IMR-90 (cell line): ENCODE data around the gene TOR2A. TPM values are rescaled to one million over a fixed set of nuclear protein-coding genes. Genes with fewer than 3 reads are reported as not detected.

Experiments used
- ATAC-seq: fragments of 200-7000 bp; cut with Tn5 transposase; 2 replicates; pipeline ENCODE4 v1.9.1; 2020; ENCODE audit warnings: low read depth, mild to moderate bottlenecking, moderate library complexity
- BruUV-seq: library from RNA; stranded (reverse); fragments of 400-500 nt; replicated peaks from 2 replicates; lab custom pipeline; 2021; lab: Mats Ljungman, UMichigan
- CTCF ChIA-PET: fragments of 300-600 bp; formaldehyde crosslinking; extraction: SDS; loops from one replicate; lab custom pipeline; 2021; ENCODE audit warnings: antibody characterized with exemption; lab: Yijun Ruan, JAX
- POLR2A ChIA-PET: fragments of 300-600 bp; sonication (Branson Sonifier 250); formaldehyde crosslinking; loops from one replicate; lab custom pipeline; 2022; ENCODE audit warnings: antibody characterized with exemption; ENCODE audit not compliant: unreplicated experiment; lab: Charles Lee
- DNase-seq: peaks from one replicate; pipeline ENCODE4 v3.0.0; 2013
- H2AFZ ChIP-seq: replicated peaks from 2 replicates; pipeline ENCODE3; 2013; ENCODE audit warnings: low read length, mild to moderate bottlenecking; ENCODE audit not compliant: poor library complexity
- H2AK5ac ChIP-seq: 2 replicates; pipeline ENCODE4 v1.6.1; 2013; ENCODE audit warnings: low read depth, low read length, inconsistent platforms
- H2AK9ac ChIP-seq: replicated peaks from 2 replicates; pipeline ENCODE3; 2013; ENCODE audit warnings: mild to moderate bottlenecking, low read depth, low read length, moderate library complexity; ENCODE audit not compliant: poor library complexity
- H2BK120ac ChIP-seq: 2 replicates; pipeline ENCODE4 v1.6.1; 2013; ENCODE audit warnings: low read depth, low read length, inconsistent platforms
- H2BK15ac ChIP-seq: 3 replicates; pipeline ENCODE4 v1.6.1; 2013; ENCODE audit warnings: low read depth, low read length, inconsistent platforms
- H2BK20ac ChIP-seq: 2 replicates; pipeline ENCODE4 v1.6.1; 2013; ENCODE audit warnings: low read depth, mild to moderate bottlenecking, inconsistent platforms, low read length, moderate library complexity
- H2BK5ac ChIP-seq: 2 replicates; pipeline ENCODE4 v1.6.1; 2013; ENCODE audit warnings: mild to moderate bottlenecking, low read depth, low read length, inconsistent platforms; ENCODE audit not compliant: poor library complexity, severe bottlenecking
- H3K14ac ChIP-seq: replicated peaks from 2 replicates; pipeline ENCODE4 v1.6.1; 2013; ENCODE audit warnings: low read depth, low read length, inconsistent platforms
- H3K18ac ChIP-seq: 2 replicates; pipeline ENCODE4 v1.6.1; 2013; ENCODE audit warnings: low read depth, low read length, control low read depth
- H3K23ac ChIP-seq: 2 replicates; pipeline ENCODE4 v1.6.1; 2013; ENCODE audit warnings: low read depth, low read length, inconsistent platforms
- H3K27ac ChIP-seq: 2 replicates; pipeline ENCODE4 v1.5.1; 2013; ENCODE audit warnings: mild to moderate bottlenecking, control low read depth, low read length; ENCODE audit not compliant: insufficient read depth
- H3K27me3 ChIP-seq: 2 replicates; pipeline ENCODE4 v1.6.1; 2013; ENCODE audit warnings: low read length; ENCODE audit not compliant: control insufficient read depth, insufficient read depth
- H3K36me3 ChIP-seq: 2 replicates; pipeline ENCODE4 v1.6.1; 2013; ENCODE audit warnings: low read length, mixed read lengths; ENCODE audit not compliant: control insufficient read depth, insufficient read depth
- H3K4ac ChIP-seq: 2 replicates; pipeline ENCODE4 v1.6.1; 2013; ENCODE audit warnings: low read depth, low read length, inconsistent platforms
- H3K4me1 ChIP-seq: 2 replicates; pipeline ENCODE4 v1.6.1; 2013; ENCODE audit warnings: low read length, mixed read lengths; ENCODE audit not compliant: control insufficient read depth, insufficient read depth
- H3K4me2 ChIP-seq: 2 replicates; pipeline ENCODE4 v1.6.1; 2013; ENCODE audit warnings: low read depth, mild to moderate bottlenecking, control low read depth, low read length, moderate library complexity
- H3K4me3 ChIP-seq: 2 replicates; pipeline ENCODE4 v1.5.1; 2013; ENCODE audit warnings: low read depth, mild to moderate bottlenecking, control low read depth, low read length, moderate library complexity; ENCODE audit not compliant: insufficient read depth
- H3K56ac ChIP-seq: 2 replicates; pipeline ENCODE4 v1.6.1; 2013; ENCODE audit warnings: low read length, inconsistent platforms; ENCODE audit not compliant: insufficient read depth; ENCODE audit errors: extremely low read depth
- H3K79me1 ChIP-seq, 2 experiments: 2 replicates each; pipeline ENCODE4 v1.6.1; 2013; ENCODE audit warnings: low read length in 2 of 2, inconsistent platforms in 1 of 2, low read depth in 1 of 2
- H3K9ac ChIP-seq: 2 replicates; pipeline ENCODE4 v1.6.1; 2013; ENCODE audit warnings: low read depth, low read length, control low read depth
- H3K9me1 ChIP-seq: 2 replicates; pipeline ENCODE4 v1.6.1; 2013; ENCODE audit warnings: low read length, inconsistent platforms; ENCODE audit not compliant: insufficient read depth
- H3K9me3 ChIP-seq: 2 replicates; pipeline ENCODE4 v1.6.1; 2013; ENCODE audit warnings: low read length; ENCODE audit not compliant: control insufficient read depth, insufficient read depth
- H4K20me1 ChIP-seq: 2 replicates; pipeline ENCODE4 v1.6.1; 2013; ENCODE audit warnings: low read length, inconsistent platforms; ENCODE audit not compliant: insufficient read depth
- H4K5ac ChIP-seq: 2 replicates; pipeline ENCODE4 v1.6.1; 2013; ENCODE audit warnings: mild to moderate bottlenecking, low read depth, low read length, control low read depth
- H4K8ac ChIP-seq, 2 experiments: 2 replicates each; pipeline ENCODE4 v1.6.1; 2013; ENCODE audit warnings: low read depth in 2 of 2, low read length in 2 of 2, control low read depth in 1 of 2, inconsistent platforms in 1 of 2
- H4K91ac ChIP-seq: 2 replicates; pipeline ENCODE4 v1.6.1; 2013; ENCODE audit warnings: low read depth, low read length, inconsistent platforms; ENCODE audit not compliant: insufficient read depth
- FOS ChIP-seq: fragments of 150-350 bp; IDR thresholded peaks from 2 replicates; pipeline ENCODE4 v1.6.1; 2016; ENCODE audit warnings: low read depth, low read length
- MAFK ChIP-seq: IDR thresholded peaks from 2 replicates; pipeline ENCODE4 v1.6.1; 2012; ENCODE audit warnings: low read depth, low read length, improper control_type of control experiment
- MXI1 ChIP-seq: IDR thresholded peaks from 2 replicates; pipeline ENCODE4 v1.6.1; 2012; ENCODE audit warnings: low read depth, mild to moderate bottlenecking, low read length, moderate library complexity, borderline replicate concordance
- NFE2L2 ChIP-seq: fragments of 150-350 bp; IDR thresholded peaks from 2 replicates; pipeline ENCODE4 v1.6.1; 2016; ENCODE audit warnings: low read depth, mild to moderate bottlenecking, low read length
- RCOR1 ChIP-seq: IDR thresholded peaks from 2 replicates; pipeline ENCODE4 v1.6.1; 2012; ENCODE audit warnings: mild to moderate bottlenecking, low read length, improper control_type of control experiment; ENCODE audit not compliant: insufficient replicate concordance
- SMC3 ChIP-seq: fragments of 150-350 bp; IDR thresholded peaks from 2 replicates; pipeline ENCODE4 v1.6.1; 2016; ENCODE audit warnings: low read depth, mild to moderate bottlenecking, antibody characterized with exemption, low read length, moderate library complexity
- WGBS, 2 experiments: methylation state at CpG; one replicate each; pipeline versions ENCODE4 v1.1.5 to v1.1.7; 2013; ENCODE audit warnings: missing lambda C conversion rate in 2 of 2; ENCODE audit not compliant: insufficient read length in 1 of 2; ENCODE audit errors: extremely low coverage in 2 of 2; 5-methylcytosine and 5-hydroxymethylcytosine counted together
- dilution Hi-C: fragments of 300-500 bp; cut with HindIII; formaldehyde crosslinking; loops from one replicate; pipeline ENCODE4 v1.14.3; 2018; ENCODE audit warnings: low sequenced_read_pairs; ENCODE audit not compliant: unreplicated experiment
- in situ Hi-C: fragments of 300-500 bp; cut with MboI; formaldehyde crosslinking; loops from 3 replicates; pipeline ENCODE4 v1.14.3; 2019; ENCODE audit warnings: low sequenced_read_pairs, inconsistent platforms, mixed read lengths
- intact Hi-C: fragments of 100-400 bp; cut with micrococcal nuclease; formaldehyde crosslinking; loops from 2 replicates; pipeline ENCODE4 v1.10.0; 2022
- polyA plus RNA-seq, 3 experiments: library from polyadenylated mRNA; depleted of rRNA; stranded (reverse); fragments of >200 nt; gene quantifications; 2 replicates each; pipeline ENCODE4 v1.2.3, GENCODE V29; 2012; ENCODE audit warnings: low replicate concordance in 1 of 3
- total RNA-seq: library from RNA; depleted of rRNA; stranded (reverse); fragments of >200 nt; gene quantifications from 2 replicates; pipeline ENCODE4 v1.2.3, GENCODE V29; 2012
- TF ChIP-seq, protein P1 (sequence below): fragments of 150-350 bp; IDR thresholded peaks from 2 replicates; pipeline ENCODE4 v1.6.1; 2016; ENCODE audit warnings: low read depth, mild to moderate bottlenecking, low read length, moderate library complexity, borderline replicate concordance

The TOR2A gene
- total and polyA plus RNA-seq, 2 of the 4 experiments (the other 2 are of a cell fraction): 0.90 to 12.5 TPM

- Histone ChIP-seq H4K8ac (no peak overlapping the region), H3K9me1 (no peaks in the 10 kb centered on the region), H2BK20ac (no peak overlapping the region), H3K56ac (no peak overlapping the region), H3K23ac (no peak overlapping the region), H3K79me1 (no peaks in the 10 kb centered on the region), H3K18ac (no peak overlapping the region), H3K36me3 (no peaks in the 10 kb centered on the region), H4K91ac (no peak overlapping the region), H3K4ac (no peak overlapping the region), H2AK5ac (no peak overlapping the region), H3K27me3 (peaks cover 35% of the 10 kb centered on the region), H3K4me1 (no peaks in the 10 kb centered on the region), H3K4me2 (no peak overlapping the region), H3K9me3 (no peaks in the 10 kb centered on the region), H2BK5ac (no peak overlapping the region), H3K9ac (no peak overlapping the region), H2AK9ac (no peak overlapping the region), H3K27ac (no peak overlapping the region), H2BK15ac (no peak overlapping the region), H3K4me3 (no peak overlapping the region), H4K5ac (no peak overlapping the region), H2AFZ (no peak overlapping the region), H4K20me1 (no peaks in the 10 kb centered on the region), H2BK120ac (no peak overlapping the region), H3K14ac (no peak overlapping the region)
- in situ Hi-C loops: no loop called here
- ChIA-PET POLR2A (no interaction called here), CTCF (no interaction called here)
- dilution Hi-C loops: no loop called here
- no TSS peak for BruUV-seq
- no peak for DNase-seq
- ATAC-seq: no peak
- TF ChIP-seq, protein P1, sequence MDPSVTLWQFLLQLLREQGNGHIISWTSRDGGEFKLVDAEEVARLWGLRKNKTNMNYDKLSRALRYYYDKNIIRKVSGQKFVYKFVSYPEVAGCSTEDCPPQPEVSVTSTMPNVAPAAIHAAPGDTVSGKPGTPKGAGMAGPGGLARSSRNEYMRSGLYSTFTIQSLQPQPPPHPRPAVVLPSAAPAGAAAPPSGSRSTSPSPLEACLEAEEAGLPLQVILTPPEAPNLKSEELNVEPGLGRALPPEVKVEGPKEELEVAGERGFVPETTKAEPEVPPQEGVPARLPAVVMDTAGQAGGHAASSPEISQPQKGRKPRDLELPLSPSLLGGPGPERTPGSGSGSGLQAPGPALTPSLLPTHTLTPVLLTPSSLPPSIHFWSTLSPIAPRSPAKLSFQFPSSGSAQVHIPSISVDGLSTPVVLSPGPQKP: no peak
- TF ChIP-seq MXI1: no peak
- no peak for TF ChIP-seq NFE2L2
- no peak for TF ChIP-seq FOS
- no peak for TF ChIP-seq RCOR1
- TF ChIP-seq MAFK: no peak
- TF ChIP-seq SMC3: no peak
- intact Hi-C loops: no loop called here
- WGBS, 2 experiments: 50% methylated on average over 11 of the region's 16 CpGs; no CpG with 5 or more reads in 1 of the 2 experiments
These were observed 27.1 kb upstream of the TOR2A start for GRCh38 chr9:127762111-127762676.
